Activated B cell treated with CpG ODN at 0.5 μM for 24 hours (primary cell): Measurements from ENCODE around the gene YES1. TPM values are rescaled to one million over a fixed set of nuclear protein-coding genes. Genes with fewer than 3 reads are reported as not detected.
"Not testable (repeated sequence)": the region's sequence is repeated elsewhere in the genome, so short reads cannot be mapped to it uniquely, and the experiment has no call there.

Source experiments
- ATAC-seq: fragments of 200-7000 bp; cut with Tn5 transposase; one replicate; pipeline ENCODE4 v1.10.0; 2021; ENCODE audit warnings: low read depth, mild to moderate bottlenecking, moderate library complexity
- CTCF ChIA-PET: fragments of 350-600 bp; sonication (Branson Sonifier 250); formaldehyde crosslinking; loops from one replicate; lab custom pipeline; 2021; ENCODE audit warnings: antibody characterized with exemption; lab: Charles Lee
- POLR2A ChIA-PET: fragments of 350-600 bp; sonication (Branson Sonifier 250); formaldehyde crosslinking; loops from one replicate; lab custom pipeline; 2021; ENCODE audit warnings: antibody characterized with exemption; lab: Charles Lee
- DNase-seq: peaks from one replicate; pipeline ENCODE4 v3.0.0; 2022
- H3K27ac Mint-ChIP-seq: one replicate; pipeline ENCODE4 v1.8.0; 2020; ENCODE audit warnings: mixed read lengths
- H3K27me3 Mint-ChIP-seq: one replicate; pipeline ENCODE4 v1.8.0; 2021; ENCODE audit warnings: mixed read lengths
- H3K36me3 Mint-ChIP-seq: one replicate; pipeline ENCODE4 v1.8.0; 2021; ENCODE audit warnings: low read depth, mixed read lengths
- H3K4me1 Mint-ChIP-seq: one replicate; pipeline ENCODE4 v1.8.0; 2021; ENCODE audit warnings: mixed read lengths
- H3K4me3 Mint-ChIP-seq: one replicate; pipeline ENCODE4 v1.8.0; 2020; ENCODE audit warnings: mild to moderate bottlenecking, mixed read lengths
- H3K9me3 Mint-ChIP-seq: one replicate; pipeline ENCODE4 v1.8.0; 2020; ENCODE audit warnings: mixed read lengths
- CTCF ChIP-seq: fragments of 200-600 bp; IDR thresholded peaks from one replicate; pipeline ENCODE4 v1.8.0; 2022; ENCODE audit warnings: antibody characterized with exemption, mild to moderate bottlenecking
- intact Hi-C: fragments of 100-400 bp; cut with micrococcal nuclease; formaldehyde crosslinking; loops from one replicate; pipeline ENCODE4 v1.15.1; 2024
- total RNA-seq: library from RNA; stranded (reverse); gene quantifications from 2 replicates; pipeline ENCODE4 v1.2.3, GENCODE V29; 2022

The YES1 gene
- total RNA-seq, 1 donor from 2014 or later: 0.35 TPM

- POLR2A ChIA-PET: no interaction called here
- H3K27ac Mint-ChIP-seq: no peak overlapping the region
- DNase-seq (no peak), ATAC-seq (no peak)
- CTCF ChIA-PET: no interaction called here
- no peak overlapping the region for H3K4me3 Mint-ChIP-seq
- no peaks in the 10 kb centered on the region for H3K4me1 Mint-ChIP-seq
- no peaks in the 10 kb centered on the region for H3K36me3 Mint-ChIP-seq
- TF ChIP-seq CTCF: no peak
- H3K9me3 Mint-ChIP-seq: no peaks in the 10 kb centered on the region
- peaks cover 14% of the 10 kb centered on the region for H3K27me3 Mint-ChIP-seq
- intact Hi-C loops: no loop called here
These were observed 27.4 kb downstream of the YES1 start for GRCh38 chr18:784470-785172.

GRCh38 chr18:778194-778927 is 33.7 kb downstream of the YES1 start:
- Mint-ChIP-seq H3K36me3 (no peaks in the 10 kb centered on the region), H3K4me3 (no peak overlapping the region), H3K27me3 (peaks cover 5% of the 10 kb centered on the region), H3K9me3 (no peaks in the 10 kb centered on the region), H3K4me1 (no peaks in the 10 kb centered on the region), H3K27ac (no peak overlapping the region)
- ATAC-seq: no peak
- DNase-seq: no peak
- ChIA-PET POLR2A (interaction anchor here (0.6 kb wide), 1 partner anchor 8 kb away, joined by 5 read pairs; no protein-coding TSS in a partner anchor), CTCF (no interaction called here)
- intact Hi-C loops: no loop called here
- no peak for TF ChIP-seq CTCF

GRCh38 chr18:777021-777420 is 35.0 kb downstream of the YES1 start:
- no peak overlapping the region for H3K27ac Mint-ChIP-seq
- TF ChIP-seq CTCF: no peak
- peaks cover 5% of the 10 kb centered on the region for H3K27me3 Mint-ChIP-seq
- intact Hi-C loops: no loop called here
- H3K9me3 Mint-ChIP-seq: no peaks in the 10 kb centered on the region
- CTCF ChIA-PET: no interaction called here
- ATAC-seq (no peak), DNase-seq (no peak)
- H3K4me1 Mint-ChIP-seq: no peaks in the 10 kb centered on the region
- no peak overlapping the region for H3K4me3 Mint-ChIP-seq
- POLR2A ChIA-PET: no interaction called here
- H3K36me3 Mint-ChIP-seq: no peaks in the 10 kb centered on the region

- CTCF ChIA-PET, H3K4me1 Mint-ChIP-seq, H3K4me3 Mint-ChIP-seq, H3K36me3 Mint-ChIP-seq, intact Hi-C loops, POLR2A ChIA-PET, H3K9me3 Mint-ChIP-seq, H3K27me3 Mint-ChIP-seq, ATAC-seq, H3K27ac Mint-ChIP-seq, DNase-seq: not testable (repeated sequence)
These were observed 36.0 kb downstream of the YES1 start for GRCh38 chr18:776044-776443.

GRCh38 chr18:774811-775210 is 37.2 kb downstream of the YES1 start:
- H3K27me3 Mint-ChIP-seq: peaks cover 2% of the 10 kb centered on the region
- CTCF ChIA-PET: no interaction called here
- intact Hi-C loops: no loop called here

More at GRCh38 chr18:774811-775210, 37.2 kb downstream of the YES1 start:
- TF ChIP-seq CTCF: no peak
- DNase-seq (no peak), ATAC-seq (no peak)
- POLR2A ChIA-PET: no interaction called here
- no peaks in the 10 kb centered on the region for H3K4me1 Mint-ChIP-seq
- H3K9me3 Mint-ChIP-seq: no peaks in the 10 kb centered on the region
- no peak overlapping the region for H3K4me3 Mint-ChIP-seq
- no peak overlapping the region for H3K27ac Mint-ChIP-seq
- H3K36me3 Mint-ChIP-seq: no peaks in the 10 kb centered on the region
